Right ventricle myocardium inferior (tissue), 1 donor: ENCODE results near the gene RBM38. TPM values are rescaled to one million over a fixed set of nuclear protein-coding genes. Genes with fewer than 3 reads are reported as not detected.

Source experiments
- ATAC-seq: fragments of 200-7000 bp; cut with Tn5 transposase; one replicate; pipeline ENCODE4 v1.9.1; 2020; ENCODE audit warnings: mild to moderate bottlenecking, moderate library complexity
- DNase-seq: peaks from one replicate; pipeline ENCODE4 v3.0.0; 2021; ENCODE audit errors: missing footprints
- intact Hi-C: fragments of 100-400 bp; cut with DNase I; formaldehyde crosslinking; loops from one replicate; pipeline ENCODE4 v1.11.0; 2022
- total RNA-seq: library from RNA; stranded (reverse); fragmentation: NEBNext Ultra II Directional; extraction: Animal tissue kit (Norgen Biotek cat#: 25700); gene quantifications from one replicate; pipeline ENCODE4 v1.2.1, GENCODE V29; 2021
- donor health status: DM: no; HTN: yes; CAD: no; lungs with severe emphysema.

Gene RBM38
- total RNA-seq, 1 donor from 2014 or later, result 89.6 TPM

GRCh38 chr20:57372581-57373350 lies 18.4 kb upstream of the RBM38 start:
- intact Hi-C loops, result loop anchor here (10.0 kb wide), 1 partner anchor 222 kb away; no protein-coding TSS in a partner anchor
- DNase-seq, result no peak

GRCh38 chr20:57374343-57374930 lies 16.8 kb upstream of the RBM38 start:
- intact Hi-C loops, result loop anchor here (10.0 kb wide), 1 partner anchor 220 kb away; no protein-coding TSS in a partner anchor
- ATAC-seq (no peak), DNase-seq (no peak)

More at GRCh38 chr20:57372581-57373350, 18.4 kb upstream of the RBM38 start:
- no peak for ATAC-seq

- intact Hi-C loops, result loop anchor here (10.0 kb wide), 1 partner anchor 220 kb away; no protein-coding TSS in a partner anchor
- ATAC-seq, result peak; percentile 75
- DNase-seq, result peak; percentile 83
Measured at GRCh38 chr20:57374931-57375651, 16.1 kb upstream of the RBM38 start.

GRCh38 chr20:57375652-57376230 lies 15.5 kb upstream of the RBM38 start:
- DNase-seq (no peak), ATAC-seq (no peak)
- intact Hi-C loops, result loop anchor here (10.0 kb wide), 1 partner anchor 219 kb away; no protein-coding TSS in a partner anchor

GRCh38 chr20:57377350-57377749 lies 13.8 kb upstream of the RBM38 start:
- ATAC-seq (no peak), DNase-seq (no peak)
- intact Hi-C loops, result loop anchor here (10.0 kb wide), 1 partner anchor 217 kb away; no protein-coding TSS in a partner anchor

- intact Hi-C loops, result loop anchor here (10.0 kb wide), 1 partner anchor 217 kb away; no protein-coding TSS in a partner anchor
Measured at GRCh38 chr20:57378107-57378506, 13.1 kb upstream of the RBM38 start.

GRCh38 chr20:57378646-57379262 lies 12.4 kb upstream of the RBM38 start:
- DNase-seq, result no peak
- intact Hi-C loops, result loop anchor here (10.0 kb wide), 1 partner anchor 216 kb away; no protein-coding TSS in a partner anchor
- no peak for ATAC-seq

More at GRCh38 chr20:57378107-57378506, 13.1 kb upstream of the RBM38 start:
- ATAC-seq, result no peak
- no peak for DNase-seq

GRCh38 chr20:57379263-57379647 lies 11.9 kb upstream of the RBM38 start:
- intact Hi-C loops, result loop anchor here (10.0 kb wide), 1 partner anchor 216 kb away; no protein-coding TSS in a partner anchor
- DNase-seq, result no peak
- ATAC-seq, result no peak

GRCh38 chr20:57380081-57380750 lies 11.0 kb upstream of the RBM38 start:
- intact Hi-C loops, result no loop called here
- peak; percentile 11 for DNase-seq

GRCh38 chr20:57381596-57382503 lies 9.3 kb upstream of the RBM38 start:
- DNase-seq (peak; percentile 87), ATAC-seq (peak; percentile 57)
- intact Hi-C loops, result loop anchor here (1.0 kb wide), 1 partner anchor 113 kb away; no protein-coding TSS in a partner anchor

More at GRCh38 chr20:57380081-57380750, 11.0 kb upstream of the RBM38 start:
- ATAC-seq, result no peak

GRCh38 chr20:57382516-57382915 lies 8.7 kb upstream of the RBM38 start:
- intact Hi-C loops, result loop anchor here (1.0 kb wide), 1 partner anchor 113 kb away; no protein-coding TSS in a partner anchor
- ATAC-seq, result no peak
- no peak for DNase-seq

GRCh38 chr20:57383447-57384347 lies 7.5 kb upstream of the RBM38 start:
- no peak for DNase-seq
- intact Hi-C loops, result no loop called here
- no peak for ATAC-seq

- ATAC-seq (no peak), DNase-seq (peak; percentile 43)
- intact Hi-C loops, result no loop called here
Measured at GRCh38 chr20:57384486-57384885, 6.7 kb upstream of the RBM38 start.

GRCh38 chr20:57384953-57385761 lies 6.0 kb upstream of the RBM38 start:
- intact Hi-C loops, result no loop called here
- ATAC-seq (no peak), DNase-seq (peak; percentile 76)

- ATAC-seq, result no peak
- intact Hi-C loops, result no loop called here
- DNase-seq, result no peak
Measured at GRCh38 chr20:57385940-57386339, 5.3 kb upstream of the RBM38 start.
